Naive thymus-derived CD4-positive, alpha-beta T cell (primary cell): ENCODE data around the gene MSANTD4. TPM values are rescaled to one million over a fixed set of nuclear protein-coding genes. Genes with fewer than 3 reads are reported as not detected.

Experiments used
- ATAC-seq: fragments of 150-1000 bp; cut with Tn5 transposase; 2 replicates; pipeline ENCODE4 v1.10.0; 2021; ENCODE audit warnings: mild to moderate bottlenecking, moderate library complexity
- CTCF ChIA-PET: fragments of 350-600 bp; sonication (Branson Sonifier 250); formaldehyde crosslinking; loops from one replicate; lab custom pipeline; 2021; ENCODE audit warnings: antibody characterized with exemption; lab: Charles Lee
- POLR2A ChIA-PET: fragments of 350-600 bp; sonication (Branson Sonifier 250); formaldehyde crosslinking; loops from one replicate; lab custom pipeline; 2021; ENCODE audit warnings: antibody characterized with exemption, inconsistent platforms; lab: Charles Lee
- DNase-seq, 9 donors: peaks; one replicate each; pipeline versions ENCODE4 v3.0.0 to v3.0.0-alpha.2; 2020 to 2022; ENCODE audit warnings: mixed read lengths in 1 of 9
- H3K27ac ChIP-seq: one replicate; pipeline ENCODE4 v1.7.0; 2013; ENCODE audit warnings: mild to moderate bottlenecking, low read depth, low read length, moderate library complexity
- H3K27me3 ChIP-seq, 2 donors: one replicate each; pipeline ENCODE4 v1.7.0; 2013; ENCODE audit warnings: low read length in 2 of 2, mild to moderate bottlenecking in 2 of 2, moderate library complexity in 2 of 2; ENCODE audit not compliant: control insufficient read depth in 2 of 2, insufficient read depth in 2 of 2
- H3K36me3 ChIP-seq, 3 experiments: 1 replicate in 2 of 3; 2 replicates in 1 of 3; pipeline ENCODE4 v1.7.0; 2013; ENCODE audit warnings: low read length in 3 of 3, mild to moderate bottlenecking in 3 of 3, moderate library complexity in 1 of 3; ENCODE audit not compliant: insufficient read depth in 3 of 3, control insufficient read depth in 2 of 3
- H3K4me1 ChIP-seq, 2 donors: one replicate each; pipeline ENCODE4 v1.7.0; 2013; ENCODE audit warnings: low read length in 2 of 2, mild to moderate bottlenecking in 2 of 2, moderate library complexity in 1 of 2; ENCODE audit not compliant: control insufficient read depth in 2 of 2, insufficient read depth in 2 of 2
- H3K4me3 ChIP-seq: 2 replicates; pipeline ENCODE4 v1.7.0; 2013; ENCODE audit warnings: mild to moderate bottlenecking, low read length
- H3K9me3 ChIP-seq, 3 experiments: 1 replicate in 2 of 3; 2 replicates in 1 of 3; pipeline ENCODE4 v1.7.0; 2013; ENCODE audit warnings: low read length in 3 of 3; ENCODE audit not compliant: control insufficient read depth in 2 of 3
- H3K27ac Mint-ChIP-seq, 9 donors: one replicate each; pipeline ENCODE4 v1.8.0; 2020 to 2022; ENCODE audit warnings: mixed read lengths in 9 of 9, mild to moderate bottlenecking in 8 of 9, moderate library complexity in 5 of 9, inconsistent platforms in 2 of 9
- H3K27me3 Mint-ChIP-seq, 5 donors: one replicate each; pipeline ENCODE4 v1.8.0; 2021 to 2022; ENCODE audit warnings: mixed read lengths in 5 of 5, mild to moderate bottlenecking in 1 of 5
- H3K36me3 Mint-ChIP-seq, 5 donors: one replicate each; pipeline ENCODE4 v1.8.0; 2020 to 2022; ENCODE audit warnings: mixed read lengths in 5 of 5, mild to moderate bottlenecking in 3 of 5, inconsistent platforms in 1 of 5
- H3K4me1 Mint-ChIP-seq, 7 donors: one replicate each; pipeline ENCODE4 v1.8.0; 2020 to 2022; ENCODE audit warnings: mixed read lengths in 7 of 7, mild to moderate bottlenecking in 3 of 7, inconsistent platforms in 1 of 7
- H3K4me3 Mint-ChIP-seq, 10 donors: one replicate each; pipeline ENCODE4 v1.8.0; 2020 to 2022; ENCODE audit warnings: mild to moderate bottlenecking in 10 of 10, mixed read lengths in 10 of 10, moderate library complexity in 6 of 10, inconsistent platforms in 2 of 10
- H3K9me3 Mint-ChIP-seq, 11 donors: one replicate each; pipeline ENCODE4 v1.8.0; 2020 to 2022; ENCODE audit warnings: mixed read lengths in 11 of 11, mild to moderate bottlenecking in 4 of 11, inconsistent platforms in 1 of 11, moderate library complexity in 1 of 11
- intact Hi-C, 2 donors: fragments of 100-400 bp; cut with micrococcal nuclease; formaldehyde crosslinking; loops; one replicate each; pipeline ENCODE4 v1.15.1; 2023
- polyA plus RNA-seq, 2 donors: library from polyadenylated mRNA; unstranded; fragments of 300-500 nt; fragmentation: Illumina TruSeq; gene quantifications; one replicate each; pipeline ENCODE4 v1.2.3, GENCODE V29; 2021
- total RNA-seq, 6 experiments: library from RNA in 5 of 6; stranded (reverse) in 5 of 6; gene quantifications; 1 replicate in 5 of 6; 2 replicates in 1 of 6; pipeline ENCODE4 v1.2.3 and lab custom pipeline; 2021 to 2026

MSANTD4 gene
- total and polyA plus RNA-seq, 7 experiments from 2014 or later = 3.9 to 18.7 (median 8.0) TPM

GRCh38 chr11:106001304-106002012 is 20.6 kb downstream of the MSANTD4 start:
- intact Hi-C loops = no loop called here

GRCh38 chr11:105991888-105992287 is 30.2 kb downstream of the MSANTD4 start:
- intact Hi-C loops = no loop called here
- peaks cover 0 to 9% (median 0%) of the 10 kb centered on the region in 3 experiments for H3K36me3 ChIP-seq
- Mint-ChIP-seq H3K9me3 (peaks cover 3 to 30% (median 16%) of the 10 kb centered on the region in 11 donors), H3K27ac (no peak overlapping the region), H3K36me3 (peaks cover 13 to 48% (median 39%) of the 10 kb centered on the region in 5 donors), H3K27me3 (no peaks in the 10 kb centered on the region), H3K4me1 (peaks cover 0 to 5% (median 0%) of the 10 kb centered on the region in 7 donors), H3K4me3 (no peak overlapping the region)
- H3K4me1 ChIP-seq = no peaks in the 10 kb centered on the region
- ATAC-seq (no peak), DNase-seq (no peak)
- H3K9me3 ChIP-seq = no peaks in the 10 kb centered on the region
- H3K27me3 ChIP-seq = no peaks in the 10 kb centered on the region
- ChIA-PET POLR2A (no interaction called here), CTCF (no interaction called here)
- H3K4me3 ChIP-seq = no peak overlapping the region
- no peak overlapping the region for H3K27ac ChIP-seq

More at GRCh38 chr11:106001304-106002012, 20.6 kb downstream of the MSANTD4 start:
- ChIA-PET POLR2A (no interaction called here), CTCF (no interaction called here)
- no peak overlapping the region for H3K4me3 Mint-ChIP-seq
- H3K9me3 Mint-ChIP-seq = peaks cover 5 to 60% (median 25%) of the 10 kb centered on the region in 11 donors
- no peak for DNase-seq
- H3K9me3 ChIP-seq = no peaks in the 10 kb centered on the region
- ATAC-seq = no peak
- no peak overlapping the region for H3K27ac Mint-ChIP-seq
- H3K27ac ChIP-seq = no peak overlapping the region
- H3K36me3 Mint-ChIP-seq = peaks cover 22 to 89% (median 85%) of the 10 kb centered on the region in 5 donors
- peaks cover 0 to 46% (median 18%) of the 10 kb centered on the region in 7 donors for H3K4me1 Mint-ChIP-seq
- no peaks in the 10 kb centered on the region for H3K4me1 ChIP-seq
- peaks cover 0 to 11% (median 0%) of the 10 kb centered on the region in 3 experiments for H3K36me3 ChIP-seq
- H3K27me3 Mint-ChIP-seq = no peaks in the 10 kb centered on the region
- no peak overlapping the region for H3K4me3 ChIP-seq
- H3K27me3 ChIP-seq = no peaks in the 10 kb centered on the region

DNA sequence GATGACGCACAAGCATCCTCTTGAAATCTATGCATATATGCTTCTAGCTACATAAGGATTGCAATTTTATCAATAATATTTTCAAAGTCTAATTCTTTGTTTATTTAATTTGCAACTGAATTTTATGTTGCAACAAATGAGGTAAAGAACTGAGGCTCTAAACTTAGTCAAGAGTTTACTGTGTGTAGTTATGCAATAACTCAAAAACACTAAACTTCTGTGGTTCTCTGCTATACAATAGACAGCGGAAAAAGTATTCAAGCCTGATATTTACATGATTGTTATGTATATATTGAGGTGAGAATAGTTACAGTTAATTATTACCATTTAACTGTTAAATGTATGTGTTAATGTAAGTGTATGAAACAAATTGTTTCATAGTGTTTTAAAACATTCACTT is 32.9 kb downstream of the MSANTD4 start:
- POLR2A ChIA-PET = no interaction called here
- Mint-ChIP-seq H3K36me3 (peaks cover 9 to 24% (median 12%) of the 10 kb centered on the region in 5 donors), H3K9me3 (peaks cover 3 to 24% (median 13%) of the 10 kb centered on the region in 11 donors), H3K4me1 (no peaks in the 10 kb centered on the region), H3K4me3 (no peak overlapping the region), H3K27ac (no peak overlapping the region), H3K27me3 (no peaks in the 10 kb centered on the region)
- H3K27me3 ChIP-seq = no peaks in the 10 kb centered on the region
- H3K36me3 ChIP-seq = no peaks in the 10 kb centered on the region
- no peak overlapping the region for H3K4me3 ChIP-seq
- H3K4me1 ChIP-seq = no peaks in the 10 kb centered on the region
- no peak for DNase-seq
- no peak overlapping the region for H3K27ac ChIP-seq
- intact Hi-C loops = no loop called here
- CTCF ChIA-PET = no interaction called here
- no peak for ATAC-seq
- no peaks in the 10 kb centered on the region for H3K9me3 ChIP-seq

- H3K4me1 Mint-ChIP-seq = no peaks in the 10 kb centered on the region
- intact Hi-C loops = no loop called here
- no peak overlapping the region for H3K27ac Mint-ChIP-seq
- Histone ChIP-seq H3K36me3 (no peaks in the 10 kb centered on the region), H3K27ac (no peak overlapping the region), H3K27me3 (no peaks in the 10 kb centered on the region), H3K4me1 (no peaks in the 10 kb centered on the region), H3K4me3 (no peak overlapping the region), H3K9me3 (no peaks in the 10 kb centered on the region)
- ATAC-seq = no peak
- POLR2A ChIA-PET = no interaction called here
- no peaks in the 10 kb centered on the region for H3K27me3 Mint-ChIP-seq
- peaks cover 0 to 16% (median 7%) of the 10 kb centered on the region in 11 donors for H3K9me3 Mint-ChIP-seq
- CTCF ChIA-PET = no interaction called here
- H3K36me3 Mint-ChIP-seq = peaks cover 3 to 16% (median 5%) of the 10 kb centered on the region in 5 donors
- H3K4me3 Mint-ChIP-seq = no peak overlapping the region
- no peak for DNase-seq
Observed at GRCh38 chr11:105988197-105988596, 33.8 kb downstream of the MSANTD4 start.

GRCh38 chr11:105986554-105986953 is 35.5 kb downstream of the MSANTD4 start:
- H3K27me3 Mint-ChIP-seq = no peaks in the 10 kb centered on the region
- no peak overlapping the region for H3K27ac Mint-ChIP-seq
- intact Hi-C loops = no loop called here
- Histone ChIP-seq H3K4me1 (no peaks in the 10 kb centered on the region), H3K9me3 (no peaks in the 10 kb centered on the region), H3K27ac (no peak overlapping the region), H3K36me3 (no peaks in the 10 kb centered on the region), H3K27me3 (no peaks in the 10 kb centered on the region), H3K4me3 (no peak overlapping the region)
- peaks cover 0 to 3% (median 1%) of the 10 kb centered on the region in 11 donors for H3K9me3 Mint-ChIP-seq
- DNase-seq (no peak), ATAC-seq (no peak)
- CTCF ChIA-PET = no interaction called here
- POLR2A ChIA-PET = no interaction called here
- no peaks in the 10 kb centered on the region for H3K4me1 Mint-ChIP-seq
- no peak overlapping the region for H3K4me3 Mint-ChIP-seq
- peaks cover 0 to 5% (median 0%) of the 10 kb centered on the region in 5 donors for H3K36me3 Mint-ChIP-seq

- no peaks in the 10 kb centered on the region for H3K36me3 Mint-ChIP-seq
- no peaks in the 10 kb centered on the region for H3K27me3 Mint-ChIP-seq
- CTCF ChIA-PET = no interaction called here
- no peak overlapping the region for H3K27ac Mint-ChIP-seq
- Histone ChIP-seq H3K27ac (no peak overlapping the region), H3K4me1 (no peaks in the 10 kb centered on the region), H3K4me3 (no peak overlapping the region), H3K27me3 (no peaks in the 10 kb centered on the region), H3K36me3 (no peaks in the 10 kb centered on the region), H3K9me3 (no peaks in the 10 kb centered on the region)
- H3K4me3 Mint-ChIP-seq = no peak overlapping the region
- H3K4me1 Mint-ChIP-seq = no peaks in the 10 kb centered on the region
- POLR2A ChIA-PET = no interaction called here
- peaks cover 0 to 3% (median 0%) of the 10 kb centered on the region in 11 donors for H3K9me3 Mint-ChIP-seq
- intact Hi-C loops = no loop called here
- DNase-seq (no peak), ATAC-seq (no peak)
Observed at GRCh38 chr11:105979997-105980703, 41.9 kb downstream of the MSANTD4 start.
